Ammon's horn (tissue), 1 donor: Measurements from ENCODE around the gene CCL8.

Experiments
- DNase-seq: peaks from one replicate; pipeline ENCODE4 v3.0.0-alpha.2; 2016; ENCODE audit warnings: low spot score

The CCL8 gene

DNA sequence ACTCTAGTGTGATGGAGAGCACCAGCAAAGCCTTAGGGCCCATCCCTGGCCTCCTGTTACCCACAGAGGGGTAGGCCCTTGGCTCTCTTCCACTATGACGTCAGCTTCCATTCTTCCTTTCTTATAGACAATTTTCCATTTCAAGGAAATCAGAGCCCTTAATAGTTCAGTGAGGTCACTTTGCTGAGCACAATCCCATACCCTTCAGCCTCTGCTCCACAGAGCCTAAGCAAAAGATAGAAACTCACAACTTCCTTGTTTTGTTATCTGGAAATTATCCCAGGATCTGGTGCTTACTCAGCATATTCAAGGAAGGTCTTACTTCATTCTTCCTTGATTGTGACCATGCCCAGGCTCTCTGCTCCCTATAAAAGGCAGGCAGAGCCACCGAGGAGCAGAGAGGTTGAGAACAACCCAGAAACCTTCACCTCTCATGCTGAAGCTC lies at the start of gene CCL8:
Gene CCL8 (plus strand): TSS at position 397 of the 445 bp plus-strand sequence. CDS start 67 bp downstream, outside the sequence.
- peak; percentile 18 for DNase-seq

DNA sequence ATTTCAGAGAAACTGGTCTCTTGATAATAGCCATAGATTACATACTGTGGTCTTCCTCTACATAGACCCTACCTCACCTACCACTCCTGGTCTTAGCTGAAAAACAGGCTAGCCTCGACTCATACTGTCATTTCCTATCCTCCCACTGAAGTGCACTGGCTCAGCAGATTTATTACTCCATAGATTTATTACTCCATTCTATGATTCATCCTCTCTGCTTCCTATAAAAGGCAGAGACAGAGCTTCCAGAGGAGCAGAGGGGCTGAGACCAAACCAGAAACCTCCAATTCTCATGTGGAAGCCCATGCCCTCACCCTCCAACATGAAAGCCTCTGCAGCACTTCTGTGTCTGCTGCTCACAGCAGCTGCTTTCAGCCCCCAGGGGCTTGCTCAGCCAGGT lies 49.3 kb upstream of the CCL8 start, which contains the start of gene CCL7:
Gene CCL7 (plus strand): TSS at position 253 of the 400 bp plus-strand sequence. CDS start 70 bp downstream, at position 323.
- DNase-seq, result no peak

DNA sequence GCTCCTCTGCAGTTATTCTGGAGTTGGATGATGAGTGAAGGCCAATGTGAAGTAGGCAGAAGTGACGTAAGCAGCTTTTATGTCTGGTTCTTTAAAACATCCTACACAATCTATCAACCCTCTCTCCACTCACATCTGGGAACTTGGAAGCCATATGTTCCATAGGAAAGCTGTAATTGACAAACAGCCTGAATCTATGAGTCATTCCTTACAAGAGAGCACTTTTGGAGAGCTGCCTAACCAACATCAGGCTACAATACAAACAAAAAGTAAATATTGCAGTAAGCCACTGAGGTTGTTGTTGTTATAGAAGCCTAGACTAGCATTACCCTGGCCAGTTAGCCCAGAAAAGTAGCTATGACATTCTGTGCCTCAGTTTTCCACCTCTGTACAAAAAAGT lies 43.4 kb upstream of the CCL8 start:
- no peak for DNase-seq

DNA sequence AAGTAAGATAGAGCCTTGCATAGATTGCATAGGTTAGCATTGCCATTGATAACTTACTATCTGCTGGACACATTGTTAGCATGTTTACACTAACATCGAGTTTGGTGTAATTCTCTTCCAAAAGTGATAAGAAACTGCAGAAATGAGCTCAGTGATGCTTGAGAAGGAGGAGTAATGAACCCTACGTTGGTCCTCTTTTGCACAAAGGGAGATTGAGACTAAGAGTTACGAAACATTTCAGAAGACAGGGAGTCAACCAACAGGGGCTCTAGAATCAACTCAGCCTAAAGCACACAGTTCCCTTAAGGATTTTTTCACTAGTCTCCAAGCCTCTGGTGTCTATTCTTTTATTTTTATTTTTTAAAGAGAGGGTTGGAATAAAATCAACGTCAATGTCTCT lies 42.4 kb upstream of the CCL8 start:
- DNase-seq, result no peak

GRCh38 chr17:34283571-34283970 lies 35.7 kb upstream of the CCL8 start:
- no peak for DNase-seq

GRCh38 chr17:34285286-34285792 lies 33.9 kb upstream of the CCL8 start, which contains the start of gene CCL11:
CCL11 (plus strand) TSS chr17:34285742; CDS start chr17:34285809, 67 bp downstream.
- DNase-seq, result no peak

DNA sequence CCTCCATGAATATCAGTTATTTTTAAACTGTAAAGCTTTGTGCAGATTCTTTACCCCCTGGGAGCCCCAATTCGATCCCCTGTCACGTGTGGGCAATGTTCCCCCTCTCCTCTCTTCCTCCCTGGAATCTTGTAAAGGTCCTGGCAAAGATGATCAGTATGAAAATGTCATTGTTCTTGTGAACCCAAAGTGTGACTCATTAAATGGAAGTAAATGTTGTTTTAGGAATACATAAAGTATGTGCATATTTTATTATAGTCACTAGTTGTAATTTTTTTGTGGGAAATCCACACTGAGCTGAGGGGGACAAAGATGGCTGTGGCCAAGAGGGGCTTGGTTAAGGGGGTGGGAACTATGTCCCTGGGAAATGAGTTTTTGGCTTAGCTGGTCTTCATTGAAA lies 31.4 kb upstream of the CCL8 start:
- no peak for DNase-seq

DNA sequence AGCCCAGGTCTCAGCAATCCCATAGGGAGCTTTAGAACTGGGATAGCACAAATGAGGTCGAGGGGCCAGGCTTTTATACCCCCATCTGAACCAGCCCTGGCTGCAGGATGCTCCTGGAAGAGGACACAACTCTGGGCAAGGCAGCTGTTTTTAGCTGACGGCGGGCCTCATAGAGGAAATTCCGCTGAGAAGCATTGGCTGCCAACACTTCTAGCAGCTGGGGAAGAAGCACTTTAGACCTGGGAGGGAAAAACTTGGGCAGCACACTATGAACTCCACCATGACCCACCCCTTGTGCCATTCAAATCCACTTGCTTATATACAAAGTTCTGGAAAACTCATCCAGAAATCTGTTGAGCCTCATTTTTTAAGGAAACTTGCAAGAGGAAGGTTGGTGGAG lies 28.6 kb upstream of the CCL8 start:
- no peak for DNase-seq

DNA sequence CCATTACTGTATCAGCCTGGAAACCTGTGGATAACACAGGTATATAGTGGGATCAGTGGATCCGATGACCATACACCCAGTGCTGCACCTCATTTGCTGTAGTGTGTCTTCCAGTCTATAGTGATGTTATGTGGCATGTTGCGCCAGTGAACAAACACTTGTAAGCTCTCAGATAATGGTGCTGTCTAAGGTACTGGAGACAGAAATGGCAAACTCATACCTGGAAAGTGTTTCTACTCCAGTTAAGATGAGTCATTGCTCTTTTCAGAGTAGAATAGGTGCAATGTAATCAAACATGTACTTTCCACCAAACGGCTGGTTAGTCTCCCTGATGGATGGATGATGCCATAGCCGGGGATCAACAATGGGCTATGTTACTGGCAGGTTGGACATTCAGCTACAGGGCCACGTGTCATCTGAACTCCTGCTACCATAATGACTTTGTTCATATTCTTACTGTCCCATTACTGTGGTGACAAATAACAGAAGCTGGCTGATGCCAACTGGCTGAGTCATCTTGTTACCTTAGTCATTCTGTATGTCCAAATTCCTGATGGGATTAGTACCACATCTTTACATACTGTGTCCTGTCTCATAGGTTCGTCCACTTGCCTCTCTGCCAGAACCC lies 27.4 kb upstream of the CCL8 start:
- no peak for DNase-seq

- no peak for DNase-seq
Measured at GRCh38 chr17:34299027-34299426, 20.2 kb upstream of the CCL8 start.

GRCh38 chr17:34299956-34300577 lies 19.2 kb upstream of the CCL8 start:
- DNase-seq, result no peak

GRCh38 chr17:34300652-34301370 lies 18.4 kb upstream of the CCL8 start:
- DNase-seq, result no peak

DNA sequence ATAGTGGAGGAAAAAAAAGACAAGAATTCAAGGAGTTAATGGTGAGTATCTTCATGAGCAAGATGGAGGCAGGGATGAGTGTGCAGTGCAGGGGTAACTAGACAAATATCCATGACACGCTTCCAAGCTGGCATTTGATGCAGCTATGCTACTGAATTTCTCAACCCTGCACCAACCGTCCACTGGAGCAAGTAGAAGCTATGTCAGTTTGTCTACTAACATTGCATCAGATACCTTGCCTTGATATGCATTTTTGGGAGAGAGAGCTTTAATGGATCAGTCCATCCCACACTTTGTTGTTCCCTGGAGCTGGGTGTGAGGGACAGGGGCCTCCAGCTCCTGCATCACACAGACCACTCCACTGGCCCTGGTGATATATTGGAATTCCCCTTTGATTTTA lies 17.2 kb upstream of the CCL8 start:
- no peak for DNase-seq

DNA sequence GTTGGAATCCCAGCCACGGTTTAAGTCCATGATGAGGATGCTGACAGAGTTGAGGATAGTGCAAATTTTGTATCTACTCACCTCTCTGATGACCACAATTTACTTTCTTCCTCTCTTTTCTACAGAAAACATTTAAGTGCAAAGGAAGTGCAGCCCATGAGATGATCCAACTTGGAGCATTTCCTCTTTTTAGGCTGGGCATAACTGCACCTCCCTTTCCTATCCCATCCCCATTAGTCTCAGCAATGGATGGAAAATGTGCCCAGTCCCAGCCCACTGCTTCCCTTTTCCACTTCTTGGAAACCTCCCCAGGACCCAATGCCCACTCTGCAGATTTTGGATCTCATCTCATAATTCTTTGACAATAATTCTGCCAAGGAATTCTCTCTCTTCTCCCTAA lies 16.6 kb upstream of the CCL8 start:
- no peak for DNase-seq

- DNase-seq, result no peak
Measured at GRCh38 chr17:34303606-34304005, 15.6 kb upstream of the CCL8 start.

DNA sequence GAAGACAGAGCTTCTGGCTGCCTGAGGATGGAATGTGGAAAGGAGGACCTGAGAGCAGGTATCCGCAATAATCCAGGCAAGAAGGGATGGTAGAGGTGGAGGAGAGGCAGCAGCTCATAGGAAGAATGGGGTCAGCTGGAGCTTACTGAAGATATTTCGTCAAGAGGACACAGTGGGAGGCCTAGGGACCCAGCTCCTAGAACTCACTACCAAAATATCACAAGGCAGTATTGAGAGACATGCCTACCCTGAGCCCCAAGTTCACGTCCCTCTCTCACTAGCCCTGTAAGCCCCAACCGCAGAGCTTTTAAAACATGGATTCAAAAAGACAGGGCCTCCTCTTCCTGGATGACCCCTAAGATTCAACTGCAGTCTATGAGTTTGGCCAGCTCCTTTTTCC lies 14.2 kb upstream of the CCL8 start:
- DNase-seq, result no peak

DNA sequence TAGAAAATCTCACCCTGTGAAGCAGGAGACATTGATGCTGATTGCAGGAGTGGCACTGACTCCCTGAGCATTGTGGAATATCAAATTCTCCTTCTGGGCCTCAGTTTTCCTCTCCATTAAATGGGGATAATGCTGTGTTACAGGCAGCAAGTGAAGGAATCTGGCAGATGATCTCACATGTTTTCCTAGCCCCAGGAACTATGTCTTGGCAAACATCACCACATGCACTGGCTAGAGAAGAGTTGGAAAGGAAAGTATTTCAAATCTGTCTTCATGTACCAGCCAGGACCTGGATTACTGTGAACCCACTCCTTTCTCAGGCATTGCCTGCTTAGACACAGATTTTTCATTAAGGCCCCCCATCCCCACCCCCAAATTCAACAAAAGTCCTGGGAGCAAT lies 13.6 kb upstream of the CCL8 start:
- DNase-seq, result no peak

GRCh38 chr17:34306466-34306865 lies 12.8 kb upstream of the CCL8 start:
- peak; percentile 17 for DNase-seq

DNA sequence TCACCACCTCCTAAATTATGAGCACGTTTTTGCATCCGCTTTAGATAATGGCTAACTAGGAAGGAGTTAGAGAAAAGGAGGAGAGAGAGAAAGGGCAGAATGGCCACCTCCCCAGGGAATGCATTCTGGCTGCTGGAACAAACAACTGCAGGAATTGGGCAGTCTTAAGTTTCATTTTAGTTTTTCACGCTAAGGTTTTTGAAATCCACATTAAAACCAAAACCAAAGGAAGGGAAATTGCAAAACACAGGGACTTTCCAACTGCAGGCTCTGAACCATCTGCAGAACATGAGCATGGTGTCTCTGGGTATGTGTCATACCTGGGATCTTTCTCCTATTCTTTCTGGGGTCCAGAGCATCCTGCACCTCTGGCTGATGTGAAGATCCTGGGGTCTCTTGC lies 12.1 kb upstream of the CCL8 start:
- no peak for DNase-seq

- DNase-seq, result no peak
Measured at GRCh38 chr17:34308371-34308770, 10.9 kb upstream of the CCL8 start.

DNA sequence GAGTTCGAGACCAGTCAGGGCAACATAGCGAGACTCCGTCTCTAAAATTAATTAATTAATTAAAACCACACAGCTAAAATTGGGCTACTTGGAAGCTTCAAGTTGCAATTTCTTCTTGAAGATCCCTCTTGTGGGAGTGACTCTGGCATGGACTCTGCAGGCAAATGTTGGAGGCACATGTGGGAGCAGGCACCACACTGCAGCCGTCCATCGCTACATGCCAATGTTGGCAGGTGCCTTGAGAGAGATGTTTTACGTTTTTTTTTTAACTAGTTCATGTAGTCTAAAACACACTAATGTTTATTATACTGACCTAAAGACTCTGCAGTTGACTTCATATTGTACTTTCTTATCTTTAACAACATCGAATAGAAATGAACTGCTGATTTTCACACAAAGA lies 7.9 kb upstream of the CCL8 start:
- DNase-seq, result no peak

GRCh38 chr17:34312080-34312479 lies 7.2 kb upstream of the CCL8 start:
- DNase-seq, result no peak

DNA sequence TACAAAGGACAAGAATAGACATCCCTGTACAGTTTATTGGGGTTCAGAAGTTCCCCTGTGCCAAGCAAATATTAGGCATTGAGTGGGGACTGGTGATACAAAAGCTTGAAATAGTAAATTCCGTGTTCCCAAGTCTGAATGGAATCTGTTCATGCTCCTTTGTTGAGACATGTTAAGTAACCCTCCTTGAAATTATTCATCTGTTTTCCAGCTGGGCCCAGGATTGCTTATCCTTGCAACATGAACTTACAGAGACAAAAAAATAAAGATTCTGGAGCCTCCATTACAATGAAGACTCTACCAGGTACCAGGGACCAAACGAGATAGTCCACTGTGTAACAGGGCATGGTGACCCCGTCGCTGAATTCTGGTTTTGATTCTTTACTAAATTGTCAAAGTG lies 6.1 kb upstream of the CCL8 start:
- DNase-seq, result no peak
